ENCODE measurements around the gene SLC37A4.
"Not testable (repeated sequence)": the region's sequence is repeated elsewhere in the genome, so short reads cannot be mapped to it uniquely, and the experiment has no call there.

Gene SLC37A4

DNA sequence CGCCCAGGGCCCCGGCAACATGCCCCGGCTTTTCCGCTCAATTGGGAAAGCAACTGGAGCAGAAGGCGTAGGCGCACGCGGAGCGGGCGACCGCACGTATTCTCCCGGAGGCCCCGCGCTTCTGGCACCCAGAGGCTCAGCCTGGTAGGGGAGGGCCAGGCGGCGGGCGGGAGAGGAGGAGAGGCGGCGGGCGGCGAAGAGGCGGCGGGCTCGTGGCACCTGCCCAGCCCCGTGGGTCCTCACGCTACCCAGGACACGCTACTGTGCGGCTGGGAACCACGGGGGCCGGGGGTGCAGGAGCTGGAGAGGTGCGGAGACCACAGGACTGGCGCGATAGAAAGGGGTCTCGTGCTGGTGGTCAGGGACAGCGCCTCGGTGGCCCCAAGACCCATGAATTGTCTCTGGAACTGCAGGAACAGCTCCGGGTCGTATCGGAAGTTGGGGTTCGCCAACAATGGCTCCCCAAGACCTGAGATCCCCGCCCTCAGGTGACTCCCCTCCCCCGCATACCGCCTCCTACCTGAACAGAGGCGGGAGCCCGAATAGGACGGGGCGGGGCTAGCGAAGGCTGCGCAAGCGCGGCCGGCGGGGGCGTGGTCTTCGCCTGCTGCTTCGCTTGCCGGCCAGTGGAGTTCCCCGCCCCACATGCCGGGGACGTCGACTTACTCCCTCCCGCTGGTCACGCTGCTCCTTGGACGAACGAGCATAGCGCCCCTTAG, at the start of gene SLC37A4:
TSS of gene SLC37A4 (minus strand) at position 549 of the 719 bp plus-strand sequence.
- DNase-seq = peak; percentile 57

DNA sequence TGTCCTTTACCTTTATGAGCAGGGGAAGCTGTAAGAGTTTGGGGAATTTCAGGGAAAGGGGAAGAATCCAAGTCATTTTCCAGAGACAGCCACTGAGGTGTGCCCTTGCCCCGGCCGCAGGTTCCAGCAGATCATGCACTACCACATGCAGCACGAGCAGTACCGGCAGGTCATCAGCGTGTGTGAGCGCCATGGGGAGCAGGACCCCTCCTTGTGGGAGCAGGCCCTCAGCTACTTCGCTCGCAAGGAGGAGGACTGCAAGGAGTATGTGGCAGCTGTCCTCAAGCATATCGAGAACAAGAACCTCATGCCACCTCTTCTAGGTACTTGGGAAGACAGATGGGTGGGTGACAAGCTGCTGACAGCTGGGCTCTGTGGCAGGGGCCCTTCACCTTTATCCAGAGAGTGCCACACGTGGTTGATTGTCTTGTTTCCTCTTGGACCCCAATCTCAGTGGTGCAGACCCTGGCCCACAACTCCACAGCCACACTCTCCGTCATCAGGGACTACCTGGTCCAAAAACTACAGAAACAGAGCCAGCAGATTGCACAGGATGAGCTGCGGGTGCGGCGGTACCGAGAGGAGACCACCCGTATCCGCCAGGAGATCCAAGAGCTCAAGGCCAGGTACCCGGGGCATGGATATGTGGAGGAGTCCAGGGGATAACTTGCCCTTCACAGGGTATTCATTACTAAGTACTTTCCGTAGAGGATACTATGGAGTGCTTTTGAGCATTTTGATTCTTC, 48.2 kb upstream of the SLC37A4 start:
- no peak for DNase-seq

DNA sequence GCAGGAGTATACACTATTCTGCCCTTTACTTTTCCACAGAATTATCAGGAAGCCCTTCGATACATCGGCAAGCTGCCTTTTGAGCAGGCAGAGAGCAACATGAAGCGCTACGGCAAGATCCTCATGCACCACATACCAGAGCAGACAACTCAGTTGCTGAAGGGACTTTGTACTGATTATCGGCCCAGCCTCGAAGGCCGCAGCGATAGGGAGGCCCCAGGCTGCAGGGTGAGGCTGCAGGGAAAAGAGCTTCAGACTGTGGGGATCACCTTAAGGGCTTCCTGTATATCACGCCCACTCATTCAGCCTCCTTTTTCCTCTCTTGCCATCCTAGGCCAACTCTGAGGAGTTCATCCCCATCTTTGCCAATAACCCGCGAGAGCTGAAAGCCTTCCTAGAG, 47.2 kb upstream of the SLC37A4 start:
- DNase-seq = no peak

DNA sequence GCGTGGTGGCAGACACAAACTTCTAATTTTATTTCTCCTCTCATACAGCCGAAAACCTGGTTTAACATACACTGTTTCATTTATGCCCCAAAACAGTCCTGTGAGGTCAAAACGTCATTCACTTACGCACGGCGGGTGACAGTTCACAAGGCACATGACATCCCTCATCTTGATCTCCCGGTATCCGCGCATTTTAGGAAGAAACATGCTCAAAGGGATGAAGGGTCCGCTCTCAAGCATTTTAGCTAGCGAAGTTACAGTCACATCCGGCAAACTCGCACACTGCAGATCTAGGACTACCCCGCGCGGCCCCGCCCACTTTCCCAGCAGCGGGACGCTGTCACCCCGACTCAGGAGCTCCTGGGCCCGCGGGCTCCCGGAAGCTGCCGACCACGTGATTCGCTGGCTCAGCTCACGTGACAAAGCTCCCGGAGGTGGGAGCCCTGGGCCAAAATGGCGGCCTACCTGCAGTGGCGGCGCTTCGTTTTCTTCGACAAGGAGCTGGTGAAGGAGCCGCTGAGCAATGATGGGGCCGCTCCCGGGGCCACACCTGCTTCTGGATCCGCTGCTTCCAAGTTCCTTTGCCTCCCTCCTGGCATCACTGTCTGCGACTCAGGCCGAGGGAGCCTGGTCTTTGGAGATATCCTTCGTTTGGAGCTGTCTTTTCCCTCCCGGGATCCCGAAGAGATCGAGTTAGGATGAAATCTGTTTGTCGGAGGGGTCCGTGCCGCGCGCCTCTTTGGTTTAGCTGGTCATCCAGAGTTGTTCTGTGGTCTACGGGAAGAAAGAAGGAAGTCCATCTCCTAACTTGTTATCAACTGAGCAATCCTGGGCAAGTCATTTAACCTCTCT, 36.9 kb upstream of the SLC37A4 start, which contains the start of gene VPS11:
TSS of gene VPS11 (plus strand) at position 448 of the 852 bp plus-strand sequence. CDS start at position 454, 6 bp downstream.
- DNase-seq = peak; percentile 57

DNA sequence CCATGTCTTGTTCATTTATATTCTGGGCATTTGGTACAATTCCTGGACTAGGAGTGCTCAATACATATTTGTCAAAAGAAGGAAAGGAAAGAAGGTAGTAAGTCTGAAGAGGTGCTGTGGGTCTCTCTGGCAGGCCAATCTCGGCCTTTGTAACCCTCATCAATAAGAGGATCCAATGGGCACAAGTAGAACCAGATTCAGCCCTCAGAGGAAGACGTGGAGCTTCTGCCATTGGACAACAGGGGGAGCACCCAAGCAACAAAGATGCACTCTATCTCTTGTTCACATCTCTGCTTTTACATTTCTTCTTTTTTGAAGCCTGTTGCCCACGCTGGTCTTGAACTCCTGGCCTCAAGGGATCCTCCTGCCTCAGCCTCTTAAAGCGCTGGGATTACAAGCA, 34.7 kb upstream of the SLC37A4 start:
- no peak for DNase-seq

DNA sequence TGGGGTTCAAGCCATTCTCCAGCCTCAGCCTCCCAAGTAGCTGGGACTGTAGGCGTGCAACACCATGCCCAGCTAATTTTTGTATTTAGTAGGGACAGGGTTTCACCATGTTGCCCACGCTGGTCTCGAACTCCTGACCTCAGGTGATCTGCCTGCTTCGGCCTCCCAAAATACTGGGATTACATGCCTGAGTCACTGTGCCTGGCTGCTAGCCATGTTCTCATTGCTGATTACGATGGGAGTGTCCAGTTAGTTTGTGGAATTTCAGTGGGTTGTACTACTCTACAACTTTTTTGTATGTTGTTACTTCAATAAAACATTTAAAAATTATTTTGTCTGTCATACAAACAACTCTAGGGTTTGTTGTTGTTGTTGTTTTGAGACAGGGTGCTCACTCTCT, 32.1 kb upstream of the SLC37A4 start:
- no peak for DNase-seq

DNA sequence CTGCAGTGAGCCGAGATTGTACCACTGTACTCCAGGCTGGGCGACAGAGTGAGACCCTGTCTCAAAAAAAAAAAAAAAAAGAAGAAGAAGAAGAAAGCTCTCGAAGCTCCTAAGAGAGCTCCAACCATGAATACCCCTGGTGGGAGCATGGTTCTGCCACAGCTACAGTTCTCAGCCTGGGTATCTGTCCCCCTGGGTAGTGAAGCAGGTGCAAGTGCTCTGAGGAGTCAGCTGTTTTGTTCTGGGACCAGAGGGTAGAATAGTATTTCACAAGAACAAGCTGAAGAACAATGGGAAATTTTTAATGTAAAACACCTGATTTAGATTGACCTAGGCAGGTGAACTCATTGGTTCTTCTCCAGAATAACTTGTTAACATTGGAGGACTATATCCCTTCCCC, 30.6 kb upstream of the SLC37A4 start:
- no peak for DNase-seq

DNA sequence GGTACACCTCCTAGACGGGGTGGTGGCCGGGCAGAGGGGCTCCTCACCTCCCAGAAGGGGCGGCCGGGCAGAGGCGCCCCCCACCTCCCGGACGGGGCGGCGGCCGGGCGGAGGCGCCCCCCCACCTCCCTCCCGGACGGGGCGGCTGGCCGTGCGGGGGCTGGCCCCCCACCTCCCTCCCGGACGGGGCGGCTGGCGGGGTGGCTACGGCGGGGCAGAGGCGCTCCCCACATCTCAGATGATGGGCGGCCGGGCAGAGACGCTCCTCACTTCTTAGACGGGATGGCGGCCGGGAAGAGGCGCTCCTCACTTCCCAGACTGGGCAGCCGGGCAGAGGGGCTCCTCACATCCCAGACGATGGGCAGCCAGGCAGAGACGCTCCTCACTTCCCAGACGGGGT, 28.5 kb upstream of the SLC37A4 start:
- not testable (repeated sequence) for DNase-seq

DNA sequence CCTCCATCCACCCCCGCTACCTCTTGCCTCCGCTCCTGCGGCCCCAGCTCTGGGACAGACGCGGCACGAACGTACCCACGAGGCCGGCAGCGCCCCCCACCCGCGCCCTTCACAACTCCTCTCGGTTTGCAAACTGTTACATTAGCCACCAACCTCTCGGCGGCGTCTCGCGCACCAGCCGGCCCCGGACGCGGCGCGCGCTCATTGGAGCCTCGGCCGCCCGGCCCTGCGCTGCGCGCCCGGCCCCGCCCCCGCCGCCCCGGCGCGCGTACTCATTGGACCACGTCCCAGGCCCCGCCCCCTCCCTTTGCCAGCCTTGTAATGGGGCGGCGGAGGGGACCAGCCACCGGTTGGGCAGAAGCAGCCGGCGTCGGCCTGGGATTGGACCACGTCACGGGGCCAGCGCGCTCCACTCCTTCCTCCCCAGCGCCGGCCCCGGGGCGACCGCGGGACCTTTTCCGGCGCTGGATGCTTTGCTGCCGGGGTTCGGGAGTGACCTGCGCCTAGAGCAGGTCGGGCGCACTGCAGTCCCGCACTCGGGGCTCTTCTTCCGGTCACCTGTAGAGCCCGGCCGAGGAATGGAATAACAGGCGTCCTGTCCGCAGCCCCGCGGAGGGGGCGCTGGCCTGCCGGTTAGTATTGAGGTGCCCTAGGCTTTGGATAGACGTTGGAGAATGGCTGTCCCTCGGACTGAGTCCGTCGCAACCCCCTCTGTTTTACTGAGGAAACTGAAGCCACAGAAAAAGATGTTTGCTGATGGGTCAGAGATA, 26.5 kb upstream of the SLC37A4 start, which contains the start of gene HYOU1:
TSS of gene HYOU1 (minus strand) at position 206 of the 770 bp plus-strand sequence. CDS start 1,045 bp downstream, outside the sequence.
- peak; percentile 85 for DNase-seq

DNA sequence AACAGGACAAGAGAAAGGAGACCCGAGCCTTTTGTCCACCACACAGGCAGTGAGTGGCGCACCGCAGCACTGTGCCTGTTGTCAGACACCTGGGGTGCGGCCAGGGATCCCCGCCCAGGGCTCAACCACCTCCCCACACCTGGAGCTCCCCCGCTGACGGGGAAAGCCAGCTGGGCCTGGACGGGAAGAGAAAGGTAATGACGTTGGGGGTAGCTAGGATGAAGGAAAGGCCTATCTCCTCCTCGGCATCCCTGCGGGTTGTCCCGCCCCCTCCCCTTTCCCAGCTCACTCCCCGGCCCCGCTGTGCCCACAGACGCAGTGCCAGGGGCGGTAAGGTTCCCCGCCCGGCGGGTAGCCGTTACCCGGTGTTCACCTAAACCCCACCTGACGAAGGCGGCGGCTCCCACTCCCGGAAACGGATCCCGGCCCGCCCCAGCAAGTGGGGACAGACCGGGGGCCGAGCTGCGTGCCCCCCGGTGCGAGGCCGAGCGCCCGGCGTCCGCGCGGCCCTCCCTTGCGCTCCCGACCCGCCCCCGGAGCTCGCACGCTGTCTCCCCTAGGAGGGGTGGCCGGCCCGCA, 25.8 kb upstream of the SLC37A4 start:
- DNase-seq = no peak

DNA sequence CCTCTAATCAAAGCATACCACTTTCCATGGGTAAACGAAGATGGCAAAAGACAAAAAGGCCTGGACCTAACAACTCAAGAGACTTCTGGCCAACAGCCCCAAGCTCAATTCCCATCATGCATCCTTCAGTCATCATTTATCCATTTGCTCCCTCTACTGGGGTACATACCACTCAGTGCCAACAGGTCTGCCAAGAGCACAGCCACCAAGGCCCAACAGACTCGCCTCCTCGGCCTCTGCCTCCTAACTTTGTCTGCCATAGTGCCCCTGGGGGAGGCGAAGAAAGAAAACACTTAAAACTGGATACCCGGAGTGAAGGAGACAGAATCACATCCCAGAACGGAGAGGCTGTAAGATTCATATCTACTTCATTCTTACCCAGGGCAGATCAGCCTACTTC, 25.2 kb upstream of the SLC37A4 start:
- DNase-seq = no peak

DNA sequence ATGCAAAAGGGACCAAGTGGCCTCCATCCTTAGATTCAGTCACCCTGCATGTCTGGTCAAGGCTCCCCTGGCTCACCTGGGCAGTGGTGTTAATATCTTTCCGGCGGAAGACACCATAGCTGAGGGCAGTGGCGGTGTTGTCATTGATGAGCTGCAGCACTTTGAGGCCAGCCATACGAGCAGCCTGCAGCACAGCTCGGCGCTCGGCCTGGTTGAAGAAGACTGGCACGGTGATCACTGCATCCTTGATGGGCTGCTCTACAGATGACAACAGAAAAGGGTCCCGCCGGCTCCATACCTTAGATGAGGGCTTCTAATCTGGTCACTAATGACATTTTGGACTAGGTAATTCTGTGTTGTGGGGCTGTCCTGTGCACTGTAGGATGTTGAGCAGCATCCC, 23.7 kb upstream of the SLC37A4 start:
- no peak for DNase-seq

DNA sequence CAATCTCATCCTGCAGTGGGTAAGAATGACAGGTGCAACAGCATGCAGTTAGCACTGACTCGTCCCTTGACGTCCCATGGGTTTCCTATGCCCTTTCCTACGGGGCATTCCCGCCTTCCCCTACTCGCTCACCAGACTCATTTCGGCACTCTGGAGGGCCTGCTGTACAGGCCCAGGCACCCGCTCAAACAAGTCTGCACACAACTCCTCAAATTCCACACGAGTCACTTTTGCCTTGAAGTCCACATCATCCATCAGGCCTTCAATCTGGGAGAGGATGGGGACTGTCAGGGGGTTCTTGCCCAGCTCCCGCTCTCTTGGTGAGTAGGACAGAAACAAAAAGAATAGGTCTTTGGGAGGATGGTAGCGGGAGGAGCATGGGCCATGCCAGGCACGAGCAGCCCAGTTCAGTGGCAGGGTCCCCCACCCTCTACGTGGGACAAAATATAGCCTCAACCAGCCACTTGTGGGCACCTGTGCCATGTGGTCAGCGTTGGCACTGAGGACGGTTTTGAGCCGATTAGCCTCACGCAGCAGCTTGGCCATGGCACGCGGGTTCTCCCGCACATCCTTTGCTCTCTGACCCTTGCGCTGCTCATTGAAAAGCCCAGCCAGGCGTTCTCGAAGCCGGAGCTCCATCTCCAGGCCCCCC, 21.6 kb upstream of the SLC37A4 start:
- DNase-seq = no peak

DNA sequence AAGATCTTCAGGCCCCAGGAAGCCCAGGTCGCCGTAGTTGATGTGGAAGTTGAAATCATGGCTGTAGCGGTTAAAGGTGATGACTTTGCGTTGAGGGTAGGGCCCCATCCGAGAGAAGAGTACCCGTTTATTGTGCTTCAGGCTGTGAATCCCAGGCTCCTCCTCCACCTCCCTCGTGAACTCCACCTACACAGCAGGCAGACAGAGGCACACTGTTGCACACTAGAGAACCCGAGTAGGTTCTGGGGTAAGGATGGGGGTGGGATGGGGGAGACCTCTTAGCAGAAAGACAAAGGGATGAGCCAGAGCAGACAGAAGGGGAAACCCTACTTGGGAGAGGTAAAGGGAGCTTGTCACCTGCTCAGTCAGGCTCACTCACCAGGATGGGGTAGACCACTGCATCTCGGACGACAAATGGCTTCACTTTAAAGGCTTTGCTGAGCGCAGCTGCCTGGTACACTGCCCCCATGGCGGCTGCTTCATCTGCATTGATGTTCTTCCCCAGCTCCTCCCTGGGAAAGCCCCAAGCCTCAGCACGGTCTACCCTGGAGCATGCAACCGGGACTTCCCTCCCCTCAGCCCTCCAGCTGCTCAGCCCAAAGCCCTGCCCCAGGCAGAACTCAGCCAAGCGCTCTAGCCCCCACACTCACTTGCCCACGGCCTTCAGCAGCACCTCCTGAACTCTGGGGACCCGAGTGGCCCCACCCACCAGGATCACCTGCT, 20.9 kb upstream of the SLC37A4 start:
- DNase-seq = no peak

DNA sequence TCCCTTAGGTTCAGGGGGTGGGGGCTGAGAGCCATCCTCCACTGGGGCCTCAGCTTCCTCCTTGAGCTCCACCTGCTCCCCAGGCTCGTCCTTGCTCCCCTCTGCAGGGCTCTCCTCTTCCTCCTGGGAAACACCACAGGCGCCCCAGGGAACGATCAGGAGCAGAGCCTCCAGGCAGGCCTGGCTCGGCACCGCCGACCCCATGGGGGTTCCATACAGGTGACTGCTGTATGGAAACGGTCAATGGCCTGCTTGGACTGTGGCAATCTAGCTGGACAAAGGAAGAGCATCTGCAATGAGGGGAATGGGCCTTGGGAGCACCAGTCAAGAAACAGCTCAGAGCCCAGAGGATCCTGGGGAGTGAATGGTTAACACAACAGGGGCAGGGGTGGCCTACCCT, 18.4 kb upstream of the SLC37A4 start:
- no peak for DNase-seq

DNA sequence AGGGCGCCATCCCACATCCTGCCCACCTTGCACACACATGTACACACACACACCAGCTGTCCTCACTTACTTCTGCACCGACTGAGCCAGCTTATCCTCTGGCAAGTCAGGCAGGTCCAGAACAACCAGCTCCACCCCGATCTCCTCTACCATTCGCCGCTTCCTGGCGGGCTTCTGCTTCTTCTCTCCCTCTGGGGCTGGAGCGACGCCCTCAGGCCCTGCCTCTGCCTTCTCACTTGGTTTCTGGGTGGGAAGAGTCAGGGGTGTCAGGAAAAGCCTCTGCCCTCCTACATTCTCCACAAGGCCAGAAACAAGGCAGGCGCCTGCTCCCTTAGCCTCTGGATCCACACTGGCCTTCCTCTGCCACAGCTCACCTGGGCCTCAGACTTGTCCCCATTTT, 18.0 kb upstream of the SLC37A4 start:
- no peak for DNase-seq

DNA sequence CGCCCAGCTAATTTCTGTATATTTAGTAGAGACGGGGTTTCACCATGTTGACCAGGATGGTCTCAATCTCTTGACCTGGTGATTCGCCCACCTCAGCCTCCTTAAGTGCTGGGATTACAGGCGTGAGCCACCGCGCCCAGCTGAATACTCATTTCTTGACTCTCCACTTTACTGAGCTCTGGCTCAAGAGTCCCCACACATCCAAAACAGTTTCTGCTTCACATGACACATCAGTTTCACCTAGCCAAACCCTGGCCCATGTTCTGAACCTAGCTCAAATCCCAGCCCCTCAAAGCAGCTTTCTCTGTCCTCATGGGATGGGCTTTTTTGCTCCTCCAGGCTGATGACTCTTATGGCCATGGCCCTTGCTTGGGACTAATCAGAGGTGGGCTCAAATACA, 16.5 kb upstream of the SLC37A4 start:
- no peak for DNase-seq

DNA sequence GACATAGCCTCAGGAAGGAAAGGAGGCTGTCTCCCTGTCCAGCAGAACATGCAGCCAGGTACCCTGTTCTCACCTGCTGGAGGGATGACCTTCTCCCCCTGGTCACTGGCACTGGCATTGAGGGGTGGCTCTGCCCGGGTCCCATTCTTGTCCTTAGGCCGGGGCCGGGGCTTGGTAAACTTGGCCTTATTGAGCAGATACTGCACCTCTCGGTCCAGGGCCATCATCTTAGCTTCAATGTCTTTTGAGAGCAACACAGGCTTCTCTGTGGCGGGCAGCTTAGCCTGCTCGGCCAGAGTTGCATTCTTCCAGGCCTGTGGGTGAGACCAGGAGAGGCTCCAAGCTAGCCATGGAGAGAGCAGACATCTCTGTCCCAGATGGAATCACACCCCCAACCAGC, 15.8 kb upstream of the SLC37A4 start:
- no peak for DNase-seq

DNA sequence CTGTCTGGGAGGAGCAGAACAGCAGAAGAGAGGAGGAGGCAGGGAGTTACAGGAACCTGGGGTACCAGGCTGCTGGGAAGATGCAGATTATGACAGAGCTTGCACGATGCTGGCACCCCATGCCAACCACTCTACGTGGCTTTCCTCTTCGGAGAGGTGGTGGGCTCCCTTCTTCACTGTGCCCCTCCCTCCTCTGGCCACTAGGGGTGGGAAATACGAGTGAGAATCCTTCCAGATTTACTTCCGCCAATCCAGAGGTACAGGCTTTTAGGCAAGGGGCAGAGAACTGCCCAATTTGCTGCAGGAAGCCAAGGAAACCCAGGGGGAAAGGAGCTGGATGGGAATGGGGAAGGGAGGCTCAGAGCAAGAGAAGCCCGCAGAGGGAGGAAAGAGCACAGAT, 14.0 kb upstream of the SLC37A4 start:
- no peak for DNase-seq

DNA sequence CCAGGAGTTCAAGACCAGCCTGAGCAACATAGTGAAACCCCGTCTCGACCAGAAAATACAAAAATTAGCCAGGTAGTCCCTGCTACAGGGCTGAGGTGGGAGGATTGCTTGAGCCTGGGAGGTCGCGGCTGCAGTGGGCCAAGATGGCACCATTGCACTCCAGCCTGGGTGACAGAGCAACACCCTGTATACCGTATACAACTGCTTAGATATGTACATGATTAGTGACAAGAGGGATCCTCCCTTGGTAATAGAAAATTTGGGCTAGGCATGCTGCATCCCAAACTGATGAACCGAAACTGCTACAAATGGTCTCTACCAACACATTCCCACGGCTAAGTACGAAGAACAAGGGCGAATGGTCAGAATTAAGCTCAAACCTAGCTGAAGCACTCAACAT, 12.2 kb upstream of the SLC37A4 start:
- DNase-seq = no peak
